GM21723 (cell line): ENCODE measurements around the gene LEF1.

ENCODE experiments used
- ATAC-seq: cut with Tn5 transposase; IDR thresholded peaks from one replicate; pipeline ENCODE4 v1.9.1; 2021; ENCODE audit warnings: mild to moderate bottlenecking, moderate library complexity; ENCODE audit not compliant: unreplicated experiment

The LEF1 gene

DNA sequence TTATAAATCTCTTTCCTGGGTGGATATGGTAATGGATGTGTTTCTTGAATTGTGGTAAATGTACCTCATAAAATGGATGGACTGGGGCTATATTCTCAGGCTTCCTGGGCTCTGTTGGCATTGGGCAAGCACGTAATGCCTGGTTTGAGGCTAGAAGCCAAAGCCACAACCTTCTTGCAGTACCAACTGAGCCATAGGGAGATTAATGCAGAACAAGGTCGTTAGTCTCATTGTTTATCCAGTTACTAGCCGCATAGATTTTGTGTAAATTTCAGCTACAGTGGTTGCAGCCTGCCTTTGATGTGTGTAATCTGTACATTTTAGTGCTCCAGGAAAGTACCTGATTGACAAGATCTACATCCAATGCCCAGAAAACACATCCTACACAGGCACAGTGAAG lies 7.2 kb upstream of the LEF1 start:
- ATAC-seq = no peak

DNA sequence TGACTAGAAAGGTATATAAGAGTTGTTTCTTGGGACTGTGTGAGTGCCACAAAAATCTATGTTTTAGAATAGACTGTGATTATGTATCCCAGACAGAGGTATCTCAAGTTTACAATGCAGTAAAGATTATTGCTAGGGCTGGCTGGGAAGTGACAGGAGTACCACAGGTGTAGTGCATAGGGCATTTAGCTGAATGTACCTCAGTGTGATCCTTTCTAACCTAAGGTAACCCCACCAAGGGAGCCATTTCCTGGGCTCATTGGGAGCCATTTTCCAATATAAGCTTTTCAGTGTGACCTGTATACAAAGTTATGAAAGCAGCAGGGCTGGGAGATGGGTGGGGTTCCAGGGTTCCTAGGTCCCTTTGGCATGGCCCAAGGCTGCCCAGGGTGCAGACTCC lies 6.1 kb upstream of the LEF1 start:
- ATAC-seq = no peak

- no peak for ATAC-seq
Measured at GRCh38 chr4:108173599-108174057, 4.9 kb upstream of the LEF1 start.

- peak; percentile 52 for ATAC-seq
Measured at GRCh38 chr4:108172753-108173598, 4.2 kb upstream of the LEF1 start.

DNA sequence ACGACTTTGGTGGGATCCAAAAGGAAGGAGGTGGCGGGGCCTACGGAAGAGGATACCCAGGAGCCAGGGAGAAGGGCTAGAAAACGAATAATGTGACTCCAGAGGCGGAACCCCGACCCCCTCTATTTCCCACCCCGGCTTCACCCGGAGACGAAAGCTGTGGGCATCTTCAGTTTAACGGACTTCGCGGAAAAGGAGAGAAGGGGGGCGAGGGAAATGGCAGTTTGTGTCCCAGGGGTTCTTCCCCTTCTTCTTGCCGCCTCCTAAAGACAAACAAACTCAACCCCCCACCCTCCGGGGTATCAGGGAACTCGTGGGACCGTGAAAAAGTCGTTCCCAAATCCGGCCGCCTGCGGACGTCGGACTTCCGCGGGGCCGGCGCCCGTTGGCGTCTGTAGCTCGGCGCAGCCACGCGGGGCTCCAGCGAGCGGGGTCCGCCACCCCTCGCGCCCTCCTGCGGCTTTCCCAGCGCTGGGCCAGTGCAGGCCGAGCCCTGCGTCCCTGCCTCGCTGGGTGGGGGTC lies 3.6 kb upstream of the LEF1 start:
- ATAC-seq = peak; percentile 12

- no peak for ATAC-seq
Measured at GRCh38 chr4:108171339-108172230, 2.9 kb upstream of the LEF1 start.

GRCh38 chr4:108170631-108171338 lies 2.1 kb upstream of the LEF1 start:
- no peak for ATAC-seq

GRCh38 chr4:108169664-108170063 lies 932 bp upstream of the LEF1 start:
- no peak for ATAC-seq

GRCh38 chr4:108168160-108168670 lies 517 bp downstream of the LEF1 start:
- peak; percentile 1 for ATAC-seq

- ATAC-seq = no peak
Measured at GRCh38 chr4:108166441-108167315, 2.1 kb downstream of the LEF1 start.

- no peak for ATAC-seq
Measured at GRCh38 chr4:108166038-108166437, 2.7 kb downstream of the LEF1 start.

DNA sequence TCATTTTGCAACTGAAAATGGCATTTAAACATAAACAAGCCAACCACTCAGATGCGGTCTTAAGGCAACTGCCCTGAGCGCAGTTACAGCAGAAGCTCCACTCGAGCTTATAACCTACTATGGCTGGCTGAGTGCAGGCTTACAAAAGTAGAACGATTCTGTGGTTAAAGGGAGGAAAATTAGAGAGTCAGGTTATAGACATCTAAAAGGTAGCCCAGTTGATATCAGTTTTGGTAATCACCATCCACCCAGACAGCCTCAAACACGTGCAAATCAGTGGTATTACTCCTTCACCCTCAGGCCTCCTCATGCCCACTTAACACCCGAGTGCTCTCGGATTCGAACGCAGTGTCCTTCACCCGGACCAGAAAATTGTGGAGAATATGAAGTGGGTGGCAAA lies 3.1 kb downstream of the LEF1 start:
- no peak for ATAC-seq

DNA sequence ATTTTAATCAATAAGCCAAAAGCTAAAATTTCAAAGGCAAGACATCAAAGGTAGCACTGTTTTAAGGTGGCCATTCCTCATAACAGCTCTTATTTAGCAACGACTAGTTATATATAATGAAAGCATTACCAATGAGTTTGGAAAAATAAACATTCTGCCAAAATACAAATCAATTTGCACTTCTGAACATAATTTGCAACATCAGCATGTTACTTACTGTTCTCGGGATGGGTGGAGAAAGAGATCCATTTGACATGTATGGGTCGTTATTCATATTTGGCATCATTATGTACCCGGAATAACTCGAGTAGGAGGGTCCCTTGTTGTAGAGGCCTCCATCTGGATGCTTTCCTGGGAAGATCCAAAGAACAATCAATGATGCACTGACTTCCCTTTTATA lies 5.4 kb downstream of the LEF1 start:
- ATAC-seq = no peak

DNA sequence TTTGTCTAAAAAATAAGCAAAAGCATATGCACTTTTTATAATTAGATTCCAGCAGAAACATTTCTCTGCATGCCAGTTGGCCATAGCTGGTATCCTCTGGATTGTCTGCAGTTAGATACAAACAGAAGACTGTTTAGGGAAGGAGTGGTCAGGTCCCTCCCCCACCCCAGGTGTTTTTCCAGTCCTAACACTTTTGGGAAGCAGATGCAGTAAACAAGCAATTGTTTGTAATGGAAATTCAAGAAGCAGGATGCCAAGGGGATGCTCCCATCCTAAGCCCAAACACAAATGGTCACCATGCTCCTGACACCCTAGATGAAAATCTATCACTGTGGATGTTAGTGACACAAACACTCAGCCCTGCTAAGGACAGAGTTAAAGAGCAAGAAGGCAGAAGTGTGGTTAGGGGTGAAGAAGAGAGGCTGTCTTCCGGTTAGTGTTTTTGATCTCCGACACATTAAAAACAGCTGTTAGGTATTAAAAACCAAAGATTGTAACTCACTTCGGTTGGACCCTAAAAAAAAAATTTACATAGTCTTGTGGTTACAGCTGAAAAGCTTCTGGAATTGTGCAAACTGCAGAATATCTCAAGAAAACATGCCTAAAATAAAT lies 7.9 kb downstream of the LEF1 start:
- no peak for ATAC-seq

GRCh38 chr4:108159845-108160244 lies 8.9 kb downstream of the LEF1 start:
- ATAC-seq = no peak

DNA sequence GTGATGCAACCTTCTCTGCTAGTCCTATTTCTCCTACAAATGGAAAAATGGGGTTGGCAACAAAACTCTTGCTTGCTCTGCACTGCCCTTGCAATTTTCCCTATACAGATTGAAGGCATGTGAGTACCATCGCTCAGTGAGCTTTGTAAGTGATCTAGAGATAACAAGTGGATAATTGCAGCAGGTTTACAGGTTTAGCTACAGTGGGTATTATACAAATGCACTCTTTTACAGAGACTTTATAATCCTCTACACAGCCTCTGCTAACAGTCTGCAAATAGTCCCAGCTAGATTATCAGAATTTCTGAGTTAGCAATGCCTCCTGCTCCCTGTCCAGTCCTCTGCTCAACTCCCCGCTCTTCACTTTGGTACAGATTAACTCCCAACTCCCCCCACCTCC lies 11.1 kb downstream of the LEF1 start:
- no peak for ATAC-seq

GRCh38 chr4:108156391-108156790 lies 12.3 kb downstream of the LEF1 start:
- ATAC-seq = no peak

GRCh38 chr4:108155373-108155772 lies 13.4 kb downstream of the LEF1 start:
- no peak for ATAC-seq

GRCh38 chr4:108152980-108153379 lies 15.8 kb downstream of the LEF1 start:
- no peak for ATAC-seq
